Smooth muscle cell (in vitro differentiated cells): ENCODE data around the gene DHRS13. TPM values are rescaled to one million over a fixed set of nuclear protein-coding genes. Genes with fewer than 3 reads are reported as not detected.

ENCODE experiments used
- DNase-seq: peaks from one replicate; lab custom pipeline; 2025; ENCODE audit not compliant: unreplicated experiment; lab: John Stamatoyannopoulos, UW
- H2AFZ ChIP-seq: fragments of 200-600 bp; sonication (generic); 2 replicates; pipeline ENCODE4 v1.6.0; 2016; ENCODE audit warnings: antibody characterized with exemption, low read depth, mild to moderate bottlenecking
- H3F3A ChIP-seq: fragments of 200-600 bp; sonication (generic); 2 replicates; pipeline ENCODE4 v1.6.0; 2017; ENCODE audit warnings: antibody characterized with exemption, low read depth
- H3K27ac ChIP-seq: fragments of 200-600 bp; sonication (generic); 2 replicates; pipeline ENCODE4 v1.5.1; 2016; ENCODE audit warnings: low read depth, mild to moderate bottlenecking
- H3K27me3 ChIP-seq: fragments of 200-600 bp; sonication (generic); 2 replicates; pipeline ENCODE4 v1.6.1; 2016; ENCODE audit warnings: low read depth, mild to moderate bottlenecking
- H3K36me3 ChIP-seq: fragments of 200-600 bp; sonication (generic); 2 replicates; pipeline ENCODE4 v1.5.1; 2016; ENCODE audit warnings: low read depth
- H3K4me1 ChIP-seq: fragments of 200-600 bp; sonication (generic); 2 replicates; pipeline ENCODE4 v1.5.1; 2016; ENCODE audit warnings: low read depth
- H3K4me2 ChIP-seq: fragments of 200-600 bp; sonication (generic); 2 replicates; pipeline ENCODE4 v1.6.0; 2016; ENCODE audit warnings: mild to moderate bottlenecking
- H3K4me3 ChIP-seq: fragments of 200-600 bp; sonication (generic); 2 replicates; pipeline ENCODE4 v1.5.1; 2016; ENCODE audit warnings: mild to moderate bottlenecking
- H3K79me2 ChIP-seq: fragments of 200-600 bp; sonication (generic); 2 replicates; pipeline ENCODE4 v1.6.0; 2016; ENCODE audit warnings: low read depth, mild to moderate bottlenecking
- H3K9ac ChIP-seq: fragments of 200-600 bp; sonication (generic); 2 replicates; pipeline ENCODE4 v1.6.0; 2016; ENCODE audit warnings: low read depth
- H3K9me3 ChIP-seq: fragments of 200-600 bp; sonication (generic); replicated peaks from 2 replicates; pipeline ENCODE4 v1.5.1; 2016; ENCODE audit warnings: low read depth
- H4K20me1 ChIP-seq: fragments of 200-600 bp; sonication (generic); 2 replicates; pipeline ENCODE4 v1.6.0; 2016; ENCODE audit warnings: low read depth
- WGBS: methylation state at CpG from one replicate; pipeline ENCODE4 v1.1.7; 2016; ENCODE audit warnings: low lambda C conversion rate; 5-methylcytosine and 5-hydroxymethylcytosine counted together
- polyA plus RNA-seq: library from polyadenylated mRNA; unstranded; fragments of >200 nt; fragmentation: Nextera tagmentation; extraction: Ambion mirVana; gene quantifications from 2 replicates; pipeline ENCODE4 v1.2.1, GENCODE V29; 2016
- total RNA-seq: library from RNA; depleted of rRNA; stranded (reverse); fragments of >200 nt; gene quantifications from 2 replicates; pipeline ENCODE4 v1.2.3, GENCODE V29; 2014
- TF ChIP-seq, protein P1 (sequence below): fragments of 200-600 bp; sonication (generic); IDR thresholded peaks from 2 replicates; pipeline ENCODE4 v1.5.1; 2017; ENCODE audit warnings: borderline replicate concordance, mild to moderate bottlenecking, antibody characterized with exemption; ENCODE audit not compliant: insufficient read depth, poor library complexity, severe bottlenecking

Gene DHRS13
- total and polyA plus RNA-seq, 2 experiments from 2014 or later: 6.0 to 10.1 TPM

DNA sequence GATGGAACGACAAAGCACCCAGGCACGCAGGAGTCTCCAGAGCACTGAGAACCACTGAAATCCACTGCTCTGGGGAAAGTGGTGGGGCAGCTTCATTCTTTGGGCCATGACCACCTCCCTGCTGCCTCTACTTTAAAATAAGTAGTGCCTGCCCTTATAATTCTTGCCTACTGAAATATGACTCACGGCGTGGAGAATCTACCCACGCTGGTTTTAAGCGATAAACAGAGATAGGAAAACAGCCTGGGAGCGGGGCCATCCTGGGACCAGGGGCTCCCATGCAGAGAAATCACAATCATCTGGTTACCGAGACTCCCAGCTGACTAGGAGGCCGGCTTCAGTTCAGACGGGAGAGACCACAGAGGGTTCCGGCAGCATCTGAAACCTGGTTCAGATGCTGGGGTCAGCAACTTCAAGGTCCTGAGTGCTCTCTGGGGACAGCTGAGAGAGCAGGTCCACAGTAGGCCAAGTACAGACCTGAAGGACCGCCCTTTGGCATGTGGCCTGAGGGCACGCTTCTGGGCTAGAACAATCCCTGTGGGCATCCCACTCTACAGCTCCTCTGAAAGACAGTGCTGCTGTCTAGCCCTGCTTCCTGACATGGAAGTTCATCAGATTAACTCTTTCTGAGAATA lies 8.6 kb upstream of the DHRS13 start:
- Histone ChIP-seq H4K20me1 (peaks cover 91% of the 10 kb centered on the region), H3K27me3 (no peaks in the 10 kb centered on the region), H3K4me2 (no peak overlapping the region), H3K9ac (no peak overlapping the region), H3K27ac (peak overlapping the region; percentile 29), H3K4me3 (no peak overlapping the region), H2AFZ (no peak overlapping the region), H3K79me2 (no peaks in the 10 kb centered on the region), H3K9me3 (no peaks in the 10 kb centered on the region), H3K4me1 (peaks cover 3% of the 10 kb centered on the region), H3K36me3 (peaks cover 9% of the 10 kb centered on the region), H3F3A (peaks cover 33% of the 10 kb centered on the region)
- 60% methylated on average over 13 of the region's 13 CpGs for WGBS
- TF ChIP-seq, protein P1, sequence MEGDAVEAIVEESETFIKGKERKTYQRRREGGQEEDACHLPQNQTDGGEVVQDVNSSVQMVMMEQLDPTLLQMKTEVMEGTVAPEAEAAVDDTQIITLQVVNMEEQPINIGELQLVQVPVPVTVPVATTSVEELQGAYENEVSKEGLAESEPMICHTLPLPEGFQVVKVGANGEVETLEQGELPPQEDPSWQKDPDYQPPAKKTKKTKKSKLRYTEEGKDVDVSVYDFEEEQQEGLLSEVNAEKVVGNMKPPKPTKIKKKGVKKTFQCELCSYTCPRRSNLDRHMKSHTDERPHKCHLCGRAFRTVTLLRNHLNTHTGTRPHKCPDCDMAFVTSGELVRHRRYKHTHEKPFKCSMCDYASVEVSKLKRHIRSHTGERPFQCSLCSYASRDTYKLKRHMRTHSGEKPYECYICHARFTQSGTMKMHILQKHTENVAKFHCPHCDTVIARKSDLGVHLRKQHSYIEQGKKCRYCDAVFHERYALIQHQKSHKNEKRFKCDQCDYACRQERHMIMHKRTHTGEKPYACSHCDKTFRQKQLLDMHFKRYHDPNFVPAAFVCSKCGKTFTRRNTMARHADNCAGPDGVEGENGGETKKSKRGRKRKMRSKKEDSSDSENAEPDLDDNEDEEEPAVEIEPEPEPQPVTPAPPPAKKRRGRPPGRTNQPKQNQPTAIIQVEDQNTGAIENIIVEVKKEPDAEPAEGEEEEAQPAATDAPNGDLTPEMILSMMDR: no peak
- DNase-seq: no peak

DNA sequence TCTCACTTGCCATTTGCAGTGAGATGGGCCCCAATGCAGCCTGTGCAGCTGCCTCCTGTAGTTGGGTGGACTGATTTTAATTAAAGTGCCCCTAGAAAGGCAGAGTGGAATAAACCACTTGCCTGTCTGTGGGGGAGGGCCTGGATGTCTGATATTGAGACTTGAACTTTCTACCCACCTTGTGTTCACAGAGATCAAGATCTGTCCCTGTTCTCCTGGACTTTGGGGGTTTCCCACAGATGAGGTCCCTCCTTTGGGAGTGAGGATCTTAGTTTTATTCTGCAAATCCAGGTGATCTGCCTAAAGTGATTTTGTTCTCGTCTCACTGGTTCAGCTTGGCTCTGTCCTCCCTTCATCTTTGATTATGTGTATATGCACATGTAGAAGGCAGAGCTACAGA lies 7.7 kb upstream of the DHRS13 start:
- Histone ChIP-seq H3K4me2 (no peak overlapping the region), H3F3A (peaks cover 33% of the 10 kb centered on the region), H3K79me2 (no peaks in the 10 kb centered on the region), H3K4me3 (no peak overlapping the region), H3K27me3 (no peaks in the 10 kb centered on the region), H3K36me3 (peaks cover 9% of the 10 kb centered on the region), H3K4me1 (peaks cover 3% of the 10 kb centered on the region), H3K9ac (no peak overlapping the region), H3K27ac (no peak overlapping the region), H3K9me3 (no peaks in the 10 kb centered on the region), H2AFZ (no peak overlapping the region), H4K20me1 (peaks cover 81% of the 10 kb centered on the region)
- WGBS: 92% methylated on average over 1 of the region's 1 CpG
- DNase-seq: no peak
- TF ChIP-seq, protein P1: no peak

DNA sequence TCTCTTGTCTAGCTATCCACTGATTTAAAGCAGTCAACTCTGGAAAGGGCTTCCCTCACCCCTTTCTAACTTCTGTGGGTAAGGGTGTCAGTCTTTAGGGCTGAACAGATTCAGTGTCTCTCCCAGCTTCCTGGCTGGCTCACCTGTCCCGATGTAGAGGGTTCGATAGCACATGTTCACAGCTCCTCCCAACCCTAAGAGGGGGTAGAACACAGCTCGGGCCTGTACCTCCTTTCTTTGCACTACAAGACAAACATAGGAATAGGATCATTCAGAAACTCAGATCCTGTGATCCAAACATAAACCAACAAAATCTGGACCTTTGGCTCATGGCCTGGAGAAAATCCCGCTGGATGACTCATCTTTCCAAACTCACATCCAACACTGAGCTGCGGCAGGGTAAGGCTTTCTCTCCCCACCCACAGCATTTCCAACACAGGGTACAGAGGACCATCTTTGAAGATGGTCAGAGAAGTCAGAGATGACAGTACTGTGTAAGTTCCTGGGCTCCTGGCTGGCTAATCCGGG lies 5.8 kb upstream of the DHRS13 start:
- no peak for DNase-seq
- Histone ChIP-seq H3K36me3 (no peaks in the 10 kb centered on the region), H3K4me3 (no peak overlapping the region), H3K9me3 (no peaks in the 10 kb centered on the region), H4K20me1 (peaks cover 66% of the 10 kb centered on the region), H3F3A (peaks cover 39% of the 10 kb centered on the region), H3K4me2 (no peak overlapping the region), H3K79me2 (no peaks in the 10 kb centered on the region), H3K27me3 (no peaks in the 10 kb centered on the region), H3K4me1 (peaks cover 3% of the 10 kb centered on the region), H2AFZ (no peak overlapping the region), H3K9ac (no peak overlapping the region), H3K27ac (peak overlapping the region; percentile 58)
- 47% methylated on average over 6 of the region's 6 CpGs for WGBS
- TF ChIP-seq, protein P1: no peak
